HepG2 (cell line): Measurements from ENCODE around the gene ZNF444. TPM values are rescaled to one million over a fixed set of nuclear protein-coding genes. Genes with fewer than 3 reads are reported as not detected.

Experiments
- ATAC-seq: fragments of 200-7000 bp; cut with Tn5 transposase; 3 replicates; pipeline ENCODE4 v1.9.1; 2020; ENCODE audit warnings: mild to moderate bottlenecking, moderate library complexity
- BruUV-seq: library from RNA; stranded (reverse); fragments of 400-500 nt; replicated peaks from 2 replicates; lab custom pipeline; 2021; lab: Mats Ljungman, UMichigan
- CTCF ChIA-PET: fragments of 300-600 bp; formaldehyde crosslinking; extraction: SDS; loops from one replicate; lab custom pipeline; 2021; ENCODE audit warnings: low total read pairs, inconsistent platforms, low intra/inter-chr PET ratio; lab: Yijun Ruan, JAX
- POLR2A ChIA-PET: fragments of 350-600 bp; sonication (Branson Sonifier 250); formaldehyde crosslinking; loops from one replicate; lab custom pipeline; 2020; ENCODE audit warnings: antibody characterized with exemption, inconsistent platforms; lab: Yijun Ruan, JAX
- DNase-seq: peaks from one replicate; pipeline ENCODE4 v3.0.0-alpha.2; 2015; ENCODE audit warnings: low spot score
- FAIRE-seq: peaks from 3 replicates; lab custom pipeline; 2011; peaks lifted over from hg19 to GRCh38; lab: Jason Lieb, UNC
- H2AFZ ChIP-seq: one replicate; pipeline ENCODE4 v1.6.1; 2011; ENCODE audit warnings: low read length, inconsistent platforms
- H3K27ac ChIP-seq: fragments of 300-600 bp; 3 replicates; pipeline ENCODE4 v1.8.0; 2011; ENCODE audit warnings: mixed run types, mild to moderate bottlenecking, mixed read lengths, low read length, inconsistent platforms; ENCODE audit not compliant: insufficient read depth; ENCODE audit errors: extremely low read length
- H3K27me3 ChIP-seq, 2 experiments: fragments of 200-600 bp in 1 of 2; 2 replicates in 1 of 2; 3 replicates in 1 of 2; pipeline versions ENCODE4 v1.6.0 to v1.8.0; 2011; ENCODE audit warnings: low read length in 2 of 2, mild to moderate bottlenecking in 2 of 2, moderate library complexity in 2 of 2, inconsistent platforms in 1 of 2; ENCODE audit not compliant: insufficient read depth in 2 of 2, control insufficient read depth in 1 of 2
- H3K36me3 ChIP-seq, 2 experiments: fragments of 200-600 bp in 1 of 2; replicated peaks in 1 of 2; 2 replicates in 1 of 2; 3 replicates in 1 of 2; pipeline versions ENCODE4 v1.5.1 to v1.8.0; 2011; ENCODE audit warnings: low read length in 2 of 2, inconsistent platforms in 1 of 2; ENCODE audit not compliant: insufficient read depth in 2 of 2, control insufficient read depth in 1 of 2
- H3K4me1 ChIP-seq: 2 replicates; pipeline ENCODE4 v1.5.1; 2012; ENCODE audit warnings: low read length, inconsistent platforms; ENCODE audit not compliant: insufficient read depth
- H3K4me2 ChIP-seq: 2 replicates; pipeline ENCODE4 v1.6.0; 2011; ENCODE audit warnings: low read depth, low read length, inconsistent platforms
- H3K4me3 ChIP-seq, 3 experiments: fragments of 200-600 bp in 1 of 3; sonication (generic), shearing (Covaris generic) in 1 of 3; replicated peaks in 1 of 3; 2 replicates each; pipeline ENCODE4 v1.5.1; 2011 to 2016; ENCODE audit warnings: low read length in 3 of 3, inconsistent platforms in 2 of 3, low read depth in 2 of 3, mild to moderate bottlenecking in 2 of 3, control low read depth in 1 of 3, mixed read lengths in 1 of 3; ENCODE audit not compliant: insufficient read depth in 1 of 3
- H3K79me2 ChIP-seq: one replicate; pipeline ENCODE4 v1.6.1; 2011; ENCODE audit warnings: low read length, inconsistent platforms; ENCODE audit not compliant: insufficient read depth
- H3K9ac ChIP-seq: 2 replicates; pipeline ENCODE4 v1.6.0; 2011; ENCODE audit warnings: mild to moderate bottlenecking, low read depth, low read length, inconsistent platforms; ENCODE audit not compliant: insufficient read depth
- H3K9me3 ChIP-seq: 2 replicates; pipeline ENCODE4 v1.5.1; 2012; ENCODE audit warnings: mild to moderate bottlenecking, low read length
- H4K20me1 ChIP-seq: 2 replicates; pipeline ENCODE4 v1.6.0; 2011; ENCODE audit warnings: inconsistent platforms, mild to moderate bottlenecking, low read length, moderate library complexity; ENCODE audit not compliant: insufficient read depth
- ATAD3A ChIP-seq: sonication (generic); formaldehyde crosslinking; IDR thresholded peaks from 2 replicates; pipeline ENCODE4 v1.4.0; 2020; ENCODE audit warnings: missing genetic modification reagents
- FLYWCH1 ChIP-seq: sonication (generic); formaldehyde crosslinking; IDR thresholded peaks from 2 replicates; pipeline ENCODE4 v1.8.1; 2023; ENCODE audit warnings: mild to moderate bottlenecking, missing genetic modification reagents
- FOXO4 ChIP-seq: sonication (generic); formaldehyde crosslinking; conservative IDR thresholded peaks from 2 replicates; pipeline ENCODE4 v1.8.1; 2023; ENCODE audit warnings: missing genetic modification reagents
- HES4 ChIP-seq: sonication (generic); formaldehyde crosslinking; IDR thresholded peaks from 2 replicates; pipeline ENCODE4 v1.9.0; 2021; ENCODE audit warnings: mild to moderate bottlenecking, missing genetic modification reagents, borderline replicate concordance
- HNF1B ChIP-seq: sonication (generic); formaldehyde crosslinking; IDR thresholded peaks from 2 replicates; pipeline ENCODE4 v1.5.1; 2020; ENCODE audit warnings: mild to moderate bottlenecking, moderate library complexity, missing genetic modification reagents
- KDM2A ChIP-seq: sonication (generic); formaldehyde crosslinking; IDR thresholded peaks from 2 replicates; pipeline ENCODE4 v1.4.0; 2020; ENCODE audit warnings: low read depth, missing genetic modification reagents, borderline replicate concordance
- LCORL ChIP-seq, 2 experiments: fragments of 450-650 bp in 1 of 2; sonication (generic) in 1 of 2; formaldehyde crosslinking in 1 of 2; IDR thresholded peaks; 2 replicates each; pipeline versions ENCODE4 v1.5.0 to v1.6.1; 2017 to 2020; ENCODE audit warnings: antibody characterized with exemption in 1 of 2, missing genetic modification reagents in 1 of 2
- NAIF1 ChIP-seq: sonication (generic); formaldehyde crosslinking; IDR thresholded peaks from 2 replicates; pipeline ENCODE4 v1.5.0; 2020; ENCODE audit warnings: mild to moderate bottlenecking, missing genetic modification reagents, borderline replicate concordance
- RBAK ChIP-seq: sonication (generic); formaldehyde crosslinking; IDR thresholded peaks from 2 replicates; pipeline ENCODE4 v1.5.1; 2020; ENCODE audit warnings: mild to moderate bottlenecking, missing genetic modification reagents
- SIX4 ChIP-seq: sonication (generic); formaldehyde crosslinking; IDR thresholded peaks from 2 replicates; pipeline ENCODE4 v1.4.0; 2020; ENCODE audit warnings: missing genetic modification reagents
- TCF7L2 ChIP-seq: IDR thresholded peaks from 2 replicates; pipeline ENCODE4 v1.6.1; 2011; ENCODE audit warnings: mild to moderate bottlenecking, low read depth, low read length, moderate library complexity
- ZBTB8A ChIP-seq: sonication (generic); formaldehyde crosslinking; IDR thresholded peaks from 2 replicates; pipeline ENCODE4 v1.4.0; 2020; ENCODE audit warnings: mild to moderate bottlenecking, low read depth, missing genetic modification reagents, borderline replicate concordance
- ZNF12 ChIP-seq: sonication (generic); formaldehyde crosslinking; IDR thresholded peaks from 2 replicates; pipeline ENCODE4 v1.5.0; 2020; ENCODE audit warnings: missing genetic modification reagents
- ZNF143 ChIP-seq: sonication (generic); formaldehyde crosslinking; IDR thresholded peaks from 2 replicates; pipeline ENCODE4 v1.4.0; 2020; ENCODE audit warnings: missing genetic modification reagents
- ZNF251 ChIP-seq: sonication (generic); formaldehyde crosslinking; IDR thresholded peaks from 2 replicates; pipeline ENCODE4 v1.9.0; 2021; ENCODE audit warnings: mild to moderate bottlenecking, missing genetic modification reagents
- ZNF292 ChIP-seq: sonication (generic); formaldehyde crosslinking; IDR thresholded peaks from 2 replicates; pipeline ENCODE4 v1.8.1; 2022; ENCODE audit warnings: mild to moderate bottlenecking, low read depth, missing genetic modification reagents, borderline replicate concordance
- ZNF343 ChIP-seq: sonication (generic); formaldehyde crosslinking; IDR thresholded peaks from 2 replicates; pipeline ENCODE4 v1.4.0; 2020; ENCODE audit warnings: mild to moderate bottlenecking, missing genetic modification reagents
- ZNF446 ChIP-seq: sonication (generic); formaldehyde crosslinking; IDR thresholded peaks from 2 replicates; pipeline ENCODE4 v1.5.0; 2020; ENCODE audit warnings: mild to moderate bottlenecking, missing genetic modification reagents
- ZNF7 ChIP-seq: IDR thresholded peaks from 2 replicates; pipeline ENCODE4 v1.6.1; 2016; ENCODE audit warnings: missing biosample characterization, missing genetic modification reagents
- ZNF777 ChIP-seq: sonication (generic); formaldehyde crosslinking; IDR thresholded peaks from 2 replicates; pipeline ENCODE4 v1.4.0; 2020; ENCODE audit warnings: missing genetic modification reagents
- ZNF850 ChIP-seq: sonication (generic); formaldehyde crosslinking; conservative IDR thresholded peaks from 2 replicates; pipeline ENCODE4 v1.9.0; 2021; ENCODE audit warnings: mild to moderate bottlenecking, missing genetic modification reagents
- WGBS: methylation state at CpG from one replicate; pipeline ENCODE4 v1.1.6; 2017; ENCODE audit warnings: low lambda C conversion rate; 5-methylcytosine and 5-hydroxymethylcytosine counted together
- in situ Hi-C: cut with HindIII; loops from 2 replicates; pipeline ENCODE4 v1.10.0; 2017; ENCODE audit warnings: low pct_unique_long_range_greater_than_20kb; ENCODE audit not compliant: extremely low pct_ligation_motif_present
- intact Hi-C: fragments of 100-400 bp; cut with micrococcal nuclease; formaldehyde crosslinking; loops from one replicate; pipeline ENCODE4 v1.10.0; 2022; ENCODE audit not compliant: unreplicated experiment
- polyA plus RNA-seq, 8 experiments: library from polyadenylated mRNA; depleted of rRNA in 3 of 8; stranded (reverse) in 7 of 8; unstranded in 1 of 8; fragments of >200 nt; fragmentation: Illumina TruSeq in 4 of 8; extraction: Trizol in 4 of 8; gene quantifications; 2 replicates each; pipeline versions ENCODE4 v1.2.1 to v1.2.3, GENCODE V29; 2011 to 2016; ENCODE audit warnings: low read depth in 4 of 8, missing spikeins in 1 of 8, mixed read lengths in 1 of 8; ENCODE audit not compliant: insufficient read depth in 1 of 8
- total RNA-seq, 5 experiments: library from RNA; depleted of rRNA; stranded (reverse); fragments of >200 nt; fragmentation: Illumina TruSeq; extraction: Trizol; gene quantifications; 2 replicates each; pipeline ENCODE4 v1.2.3, GENCODE V29; 2016; ENCODE audit warnings: low read depth in 1 of 5

The ZNF444 gene
- total and polyA plus RNA-seq, 2 of the 13 experiments (the other 11 are each of a cell fraction or from before 2014, with no cell fraction given): 27.4 to 30.3 TPM

GRCh38 chr19:56142897-56143434, 1.9 kb downstream of the ZNF444 start:
- CTCF ChIA-PET: no interaction called here
- Histone ChIP-seq H4K20me1 (no peaks in the 10 kb centered on the region; the same call in 1 of the 2 replicates), H3K36me3 (peaks cover 6 to 15% of the 10 kb centered on the region in 2 experiments; a peak in 4 of 5 replicates), H3K27me3 (no peaks in the 10 kb centered on the region; a peak in 1 of 5 replicates), H3K9me3 (no peaks in the 10 kb centered on the region), H3K27ac (peak overlapping the region; percentile 100), H3K9ac (peak overlapping the region; percentile 98), H3K79me2 (peaks cover 40% of the 10 kb centered on the region), H3K4me3 (peak overlapping the region; percentile 25 to 83 (median 36); a peak in 4 of 6 replicates), H3K4me2 (peak overlapping the region; percentile 94), H3K4me1 (peaks cover 68% of the 10 kb centered on the region), H2AFZ (no peak overlapping the region)
- no peak for DNase-seq
- FAIRE-seq: peak; percentile 81
- in situ Hi-C loops: no loop called here
- 50% methylated on average over 1 of the region's 4 CpGs for WGBS
- no TSS peak for BruUV-seq
- POLR2A ChIA-PET: interaction anchor here (1.1 to 4.9 kb wide), 19 partner anchors 9 to 459 kb away, joined by 3 to 113 read pairs (median 9); partner anchors contain the start of genes GALP, ZNF787 and ZSCAN5A
- intact Hi-C loops: loop anchor here (2.0 kb wide), 1 partner anchor 38 kb away; no protein-coding TSS in a partner anchor
- ATAC-seq: peak; percentile 7
- no peak for TF ChIP-seq KDM2A (CRISPR knock-in tag)
- no peak for TF ChIP-seq TCF7L2
- 0 out of 2 replicates have a peak, but pooled peaks have one; percentile 10 for TF ChIP-seq HNF1B (CRISPR knock-in tag)
- TF ChIP-seq ATAD3A (CRISPR knock-in tag): no peak
- TF ChIP-seq RBAK (CRISPR knock-in tag): no peak
- TF ChIP-seq ZBTB8A: no peak
- TF ChIP-seq HES4 (CRISPR knock-in tag): no peak
- TF ChIP-seq ZNF446 (CRISPR knock-in tag): no peak
- TF ChIP-seq SIX4 (CRISPR knock-in tag): no peak
- TF ChIP-seq ZNF777 (CRISPR knock-in tag): no peak
- TF ChIP-seq ZNF343 (CRISPR knock-in tag): peak; percentile 66; the same call in 1 of the 2 replicates
- no peak for TF ChIP-seq ZNF12 (CRISPR knock-in tag)
- no peak for TF ChIP-seq NAIF1 (CRISPR knock-in tag)
- TF ChIP-seq ZNF7 (CRISPR knock-in tag): no peak
- TF ChIP-seq LCORL (IDR thresholded peaks at IDR 0.05): no peak
- no peak for TF ChIP-seq LCORL (CRISPR knock-in tag; IDR thresholded peaks at IDR 0.05)
- TF ChIP-seq ZNF251 (CRISPR knock-in tag): no peak
- TF ChIP-seq FLYWCH1: no peak
- TF ChIP-seq FOXO4 (CRISPR knock-in tag): no peak
- no peak for TF ChIP-seq ZNF292
- no peak for TF ChIP-seq ZNF850 (CRISPR knock-in tag)
- TF ChIP-seq ZNF143 (CRISPR knock-in tag): peak; percentile 41; the same call in 1 of the 2 replicates
